Measurements from ENCODE around the gene REP15. TPM values are rescaled to one million over a fixed set of nuclear protein-coding genes. Genes with fewer than 3 reads are reported as not detected.
"Not testable (repeated sequence)": the region's sequence is repeated elsewhere in the genome, so short reads cannot be mapped to it uniquely, and the experiment has no call there.

Gene REP15
- total RNA-seq, 1 experiment from 2014 or later = 1.4 TPM

DNA sequence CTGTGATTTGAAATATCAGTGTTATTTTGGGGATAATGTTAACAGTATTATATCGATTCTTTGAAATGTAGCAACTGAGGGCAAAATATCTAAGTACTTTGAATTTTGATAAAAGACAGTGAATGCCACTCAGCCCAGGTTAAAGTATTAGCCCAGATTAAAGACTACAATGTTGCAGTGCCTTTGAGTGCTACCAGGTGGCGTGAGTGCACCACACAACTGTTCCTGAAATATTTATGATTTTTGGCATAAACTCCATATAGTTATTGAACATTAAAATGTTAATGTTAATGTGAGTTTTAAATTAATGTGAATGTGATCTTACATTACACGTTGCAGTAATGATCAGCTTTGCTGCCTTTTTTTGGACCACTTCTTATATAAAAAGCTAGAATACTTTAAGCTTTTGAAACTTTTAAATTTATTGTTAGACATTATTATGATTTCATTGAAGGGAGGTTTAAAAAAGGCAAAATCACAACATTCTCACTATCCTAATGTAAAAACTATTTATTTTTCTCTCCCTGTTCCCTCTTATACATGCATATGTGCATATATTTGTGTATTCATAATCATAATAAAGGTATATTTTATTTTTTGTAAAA, 36.9 kb downstream of the REP15 start:
- TF ChIP-seq EZH2 (IDR thresholded peaks at IDR 0.05; ENCODE audit: low read depth) = no peak
- TF ChIP-seq, protein P1, sequence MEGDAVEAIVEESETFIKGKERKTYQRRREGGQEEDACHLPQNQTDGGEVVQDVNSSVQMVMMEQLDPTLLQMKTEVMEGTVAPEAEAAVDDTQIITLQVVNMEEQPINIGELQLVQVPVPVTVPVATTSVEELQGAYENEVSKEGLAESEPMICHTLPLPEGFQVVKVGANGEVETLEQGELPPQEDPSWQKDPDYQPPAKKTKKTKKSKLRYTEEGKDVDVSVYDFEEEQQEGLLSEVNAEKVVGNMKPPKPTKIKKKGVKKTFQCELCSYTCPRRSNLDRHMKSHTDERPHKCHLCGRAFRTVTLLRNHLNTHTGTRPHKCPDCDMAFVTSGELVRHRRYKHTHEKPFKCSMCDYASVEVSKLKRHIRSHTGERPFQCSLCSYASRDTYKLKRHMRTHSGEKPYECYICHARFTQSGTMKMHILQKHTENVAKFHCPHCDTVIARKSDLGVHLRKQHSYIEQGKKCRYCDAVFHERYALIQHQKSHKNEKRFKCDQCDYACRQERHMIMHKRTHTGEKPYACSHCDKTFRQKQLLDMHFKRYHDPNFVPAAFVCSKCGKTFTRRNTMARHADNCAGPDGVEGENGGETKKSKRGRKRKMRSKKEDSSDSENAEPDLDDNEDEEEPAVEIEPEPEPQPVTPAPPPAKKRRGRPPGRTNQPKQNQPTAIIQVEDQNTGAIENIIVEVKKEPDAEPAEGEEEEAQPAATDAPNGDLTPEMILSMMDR (conservative IDR thresholded peaks at IDR 0.05) = peak; percentile 95
- BruUV-seq (replicated peaks) = no TSS peak
- Histone ChIP-seq H3K4me3 (no peak overlapping the region), H3K27me3 (ENCODE audit: insufficient read depth, low read depth) (no peaks in the 10 kb centered on the region), H2AFZ (no peak overlapping the region), H3K9me3 (ENCODE audit: insufficient read depth, low read depth) (no peaks in the 10 kb centered on the region), H3F3A (ENCODE audit: insufficient read depth, low read depth) (peaks cover 7% of the 10 kb centered on the region; the same call in 1 of the 2 replicates), H3K79me2 (ENCODE audit: low read depth) (peaks cover 3% of the 10 kb centered on the region), H3K9me2 (ENCODE audit: insufficient read depth) (no peaks in the 10 kb centered on the region), H3K4me2 (no peak overlapping the region), H4K20me1 (ENCODE audit: insufficient read depth) (no peaks in the 10 kb centered on the region), H3K36me3 (ENCODE audit: low read depth) (peaks cover 53% of the 10 kb centered on the region), H3K27ac (no peak overlapping the region), H3K4me1 (replicated peaks; ENCODE audit: insufficient read depth) (no peaks in the 10 kb centered on the region)
- CTCF ChIA-PET = interaction anchor here (0.5 to 1.4 kb wide), 8 partner anchors 35 to 1584 kb away, joined by 3 to 13 read pairs (median 5); no protein-coding TSS in a partner anchor
- intact Hi-C loops (cut with micrococcal nuclease; ENCODE audit: unreplicated experiment) = loop anchor here (1.0 to 5.0 kb wide), 8 partner anchors 49 to 1266 kb away; partner anchors contain the start of genes KLHL42 and MANSC4
- POLR2A ChIA-PET (ENCODE audit: unreplicated experiment) = no interaction called here
- peak in 1 of 2 experiments; percentile 36 for DNase-seq

GRCh38 chr12:27733791-27734190, 37.5 kb downstream of the REP15 start:
- H3K9me3 ChIP-seq (ENCODE audit: insufficient read depth, low read depth) = no peaks in the 10 kb centered on the region
- CTCF ChIA-PET = interaction anchor here (0.5 to 1.4 kb wide), 4 partner anchors 35 to 242 kb away, joined by 3 to 10 read pairs (median 3); no protein-coding TSS in a partner anchor
- H3K4me2 ChIP-seq = no peak overlapping the region
- no peaks in the 10 kb centered on the region for H3K27me3 ChIP-seq (ENCODE audit: insufficient read depth, low read depth)
- intact Hi-C loops (cut with micrococcal nuclease; ENCODE audit: unreplicated experiment) = loop anchor here (1.0 to 5.0 kb wide), 8 partner anchors 49 to 1266 kb away; partner anchors contain the start of genes KLHL42 and MANSC4
- no peaks in the 10 kb centered on the region for H3K9me2 ChIP-seq (ENCODE audit: insufficient read depth)
- no peaks in the 10 kb centered on the region for H3K4me1 ChIP-seq (replicated peaks; ENCODE audit: insufficient read depth)
- H3F3A ChIP-seq (ENCODE audit: insufficient read depth, low read depth) = peaks cover 7% of the 10 kb centered on the region; the same call in 1 of the 2 replicates
- no peak overlapping the region for H3K4me3 ChIP-seq
- no peak overlapping the region for H3K27ac ChIP-seq
- no peak for DNase-seq
- H3K36me3 ChIP-seq (ENCODE audit: low read depth) = peaks cover 53% of the 10 kb centered on the region
- POLR2A ChIA-PET (ENCODE audit: unreplicated experiment) = no interaction called here
- no TSS peak for BruUV-seq (replicated peaks)
- peaks cover 3% of the 10 kb centered on the region for H3K79me2 ChIP-seq (ENCODE audit: low read depth)
- TF ChIP-seq, protein P1 (conservative IDR thresholded peaks at IDR 0.05) = no peak
- TF ChIP-seq EZH2 (IDR thresholded peaks at IDR 0.05; ENCODE audit: low read depth) = no peak
- no peak overlapping the region for H2AFZ ChIP-seq
- no peaks in the 10 kb centered on the region for H4K20me1 ChIP-seq (ENCODE audit: insufficient read depth)

DNA sequence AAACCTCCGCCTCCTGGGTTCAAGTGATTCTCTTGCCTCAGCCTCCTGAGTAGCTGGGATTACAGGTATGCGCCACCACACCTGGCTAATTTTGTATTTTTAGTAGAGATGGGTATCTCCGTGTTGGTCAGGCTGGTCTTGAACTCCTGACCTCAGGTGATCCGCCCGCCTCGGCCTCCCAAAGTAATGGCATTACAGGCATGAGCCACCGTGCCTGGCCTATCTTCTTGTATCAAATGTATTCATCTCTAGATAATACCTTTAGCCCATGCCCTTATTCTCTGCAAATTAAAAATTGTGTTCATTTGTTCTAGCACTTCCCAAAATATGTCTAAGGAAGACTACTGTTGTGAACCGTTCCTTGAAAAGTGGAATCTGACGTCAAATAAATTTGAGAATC, 38.1 kb downstream of the REP15 start:
- H2AFZ ChIP-seq; H3K9me2 ChIP-seq (ENCODE audit: insufficient read depth); H3K79me2 ChIP-seq (ENCODE audit: low read depth); H3K27me3 ChIP-seq (ENCODE audit: insufficient read depth, low read depth); H3K9me3 ChIP-seq (ENCODE audit: insufficient read depth, low read depth); H3K4me3 ChIP-seq; H3K4me2 ChIP-seq; POLR2A ChIA-PET (ENCODE audit: unreplicated experiment); DNase-seq; H3K27ac ChIP-seq; H3K4me1 ChIP-seq (replicated peaks; ENCODE audit: insufficient read depth); H3F3A ChIP-seq (ENCODE audit: insufficient read depth, low read depth); BruUV-seq (replicated peaks); H4K20me1 ChIP-seq (ENCODE audit: insufficient read depth): not testable (repeated sequence)
- H3K36me3 ChIP-seq (ENCODE audit: low read depth) = peaks cover 58% of the 10 kb centered on the region
- CTCF ChIA-PET = interaction anchor here (0.7 kb wide), 2 partner anchors 242 to 486 kb away, joined by 3 read pairs; no protein-coding TSS in a partner anchor
- intact Hi-C loops (cut with micrococcal nuclease; ENCODE audit: unreplicated experiment) = loop anchor here (5.0 kb wide), 2 partner anchors 48 to 593 kb away; partner anchors contain the start of genes KLHL42 and MANSC4
